Liver (tissue), 9 donors: Measurements from ENCODE around the gene USP35. TPM values are rescaled to one million over a fixed set of nuclear protein-coding genes. Genes with fewer than 3 reads are reported as not detected.

ENCODE experiments used
- DNase-seq: peaks from one replicate; pipeline ENCODE4 v3.0.0-alpha.2; 2017; ENCODE audit warnings: low spot score
- H3K27ac ChIP-seq, 2 donors: one replicate each; pipeline ENCODE4 v1.7.0; 2013; ENCODE audit warnings: inconsistent platforms in 2 of 2, low read length in 2 of 2, control low read depth in 1 of 2, low read depth in 1 of 2, mild to moderate bottlenecking in 1 of 2
- H3K27me3 ChIP-seq, 4 donors: one replicate each; pipeline versions ENCODE4 v1.6.1 to v1.7.0; 2013; ENCODE audit warnings: low read length in 3 of 4, inconsistent platforms in 1 of 4, mild to moderate bottlenecking in 1 of 4, moderate library complexity in 1 of 4; ENCODE audit not compliant: control insufficient read depth in 4 of 4, insufficient read depth in 4 of 4
- H3K36me3 ChIP-seq, 4 donors: one replicate each; pipeline versions ENCODE4 v1.6.1 to v1.7.0; 2013; ENCODE audit warnings: low read length in 3 of 4, mild to moderate bottlenecking in 3 of 4, low read depth in 1 of 4, moderate library complexity in 1 of 4; ENCODE audit not compliant: control insufficient read depth in 4 of 4, insufficient read depth in 3 of 4
- H3K4me1 ChIP-seq, 4 donors: one replicate each; pipeline versions ENCODE4 v1.6.1 to v1.7.0; 2013; ENCODE audit warnings: low read length in 3 of 4, mild to moderate bottlenecking in 3 of 4, moderate library complexity in 1 of 4; ENCODE audit not compliant: control insufficient read depth in 4 of 4, insufficient read depth in 4 of 4
- H3K4me3 ChIP-seq, 3 donors: one replicate each; pipeline versions ENCODE4 v1.6.1 to v1.7.0; 2013; ENCODE audit warnings: low read length in 3 of 3, control low read depth in 1 of 3, low read depth in 1 of 3, mild to moderate bottlenecking in 1 of 3
- H3K9ac ChIP-seq, 2 donors: one replicate each; pipeline ENCODE4 v1.7.0; 2013; ENCODE audit warnings: low read length in 2 of 2, mild to moderate bottlenecking in 2 of 2, moderate library complexity in 2 of 2, control low read depth in 1 of 2, low read depth in 1 of 2
- H3K9me3 ChIP-seq, 4 donors: one replicate each; pipeline versions ENCODE4 v1.6.1 to v1.7.0; 2013; ENCODE audit warnings: low read length in 3 of 4; ENCODE audit not compliant: control insufficient read depth in 4 of 4
- EGR1 ChIP-seq, 2 donors: IDR thresholded peaks; 2 replicates each; pipeline ENCODE4 v1.6.1; 2016 to 2018; ENCODE audit warnings: antibody characterized with exemption in 2 of 2, low read depth in 2 of 2
- FOXA1 ChIP-seq: IDR thresholded peaks from 2 replicates; pipeline ENCODE4 v1.6.1; 2016; ENCODE audit warnings: antibody characterized with exemption
- FOXA2 ChIP-seq: IDR thresholded peaks from 2 replicates; pipeline ENCODE4 v1.6.1; 2016; ENCODE audit warnings: antibody characterized with exemption
- GABPA ChIP-seq, 2 donors: IDR thresholded peaks in 1 of 2; conservative IDR thresholded peaks in 1 of 2; 2 replicates each; pipeline ENCODE4 v1.6.1; 2016; ENCODE audit warnings: antibody characterized with exemption in 2 of 2, mild to moderate bottlenecking in 1 of 2, moderate library complexity in 1 of 2
- HNF4A ChIP-seq, 2 donors: conservative IDR thresholded peaks; 2 replicates each; pipeline ENCODE4 v1.6.1; 2016; ENCODE audit warnings: antibody characterized with exemption in 2 of 2, mild to moderate bottlenecking in 2 of 2
- HNF4G ChIP-seq: IDR thresholded peaks from 2 replicates; pipeline ENCODE4 v1.6.1; 2016; ENCODE audit warnings: antibody characterized with exemption
- JUND ChIP-seq, 2 donors: IDR thresholded peaks; 2 replicates each; pipeline ENCODE4 v1.6.1; 2016; ENCODE audit warnings: antibody characterized with exemption in 2 of 2
- NR2F2 ChIP-seq: IDR thresholded peaks from 2 replicates; pipeline ENCODE4 v1.6.1; 2016; ENCODE audit warnings: antibody characterized with exemption
- RAD21 ChIP-seq, 2 donors: IDR thresholded peaks; 2 replicates each; pipeline ENCODE4 v1.6.1; 2016; ENCODE audit warnings: antibody characterized with exemption in 2 of 2, mild to moderate bottlenecking in 2 of 2
- RXRA ChIP-seq, 2 donors: IDR thresholded peaks; 2 replicates each; pipeline ENCODE4 v1.6.1; 2017 to 2018; ENCODE audit warnings: antibody characterized with exemption in 2 of 2, mild to moderate bottlenecking in 1 of 2
- SP1 ChIP-seq: IDR thresholded peaks from 2 replicates; pipeline ENCODE4 v1.6.1; 2018; ENCODE audit warnings: antibody characterized with exemption, mild to moderate bottlenecking
- TAF1 ChIP-seq: conservative IDR thresholded peaks from 2 replicates; pipeline ENCODE4 v1.6.1; 2016; ENCODE audit warnings: antibody characterized with exemption, mild to moderate bottlenecking
- YY1 ChIP-seq: IDR thresholded peaks from 2 replicates; pipeline ENCODE4 v1.6.1; 2016; ENCODE audit warnings: antibody characterized with exemption, mild to moderate bottlenecking
- WGBS: extraction: QIAGEN DNeasy Blood & Tissue Kit; methylation state at CpG from one replicate; pipeline ENCODE4 v1.1.7; 2013; 5-methylcytosine and 5-hydroxymethylcytosine counted together
- polyA plus RNA-seq, 2 donors: library from polyadenylated mRNA; stranded (reverse) in 1 of 2; unstranded in 1 of 2; fragments of 200-250 nt in 1 of 2; fragments of >200 nt in 1 of 2; fragmentation: Nextera tagmentation in 1 of 2; extraction: Ambion mirVana in 1 of 2; gene quantifications; one replicate each; pipeline versions ENCODE4 v1.2.1 to v1.2.3, GENCODE V29; 2013 to 2015
- total RNA-seq, 2 donors: library from RNA; depleted of rRNA; stranded (reverse); fragments of >200 nt; gene quantifications; one replicate each; pipeline ENCODE4 v1.2.3, GENCODE V29; 2014
- TF ChIP-seq, protein P1 (sequence below): IDR thresholded peaks from 2 replicates; pipeline ENCODE4 v1.6.1; 2016; ENCODE audit warnings: antibody characterized with exemption
- TF ChIP-seq, protein P2 (sequence below): IDR thresholded peaks from 2 replicates; pipeline ENCODE4 v1.6.1; 2016; ENCODE audit warnings: antibody characterized with exemption
- TF ChIP-seq, protein P3 (sequence below): IDR thresholded peaks from 2 replicates; pipeline ENCODE4 v1.6.1; 2016; ENCODE audit warnings: antibody characterized with exemption
- TF ChIP-seq, protein P4 (sequence below): IDR thresholded peaks from 2 replicates; pipeline ENCODE4 v1.6.1; 2016; ENCODE audit warnings: antibody characterized with exemption, mild to moderate bottlenecking
- TF ChIP-seq, protein P5 (sequence below): fragments of 150-350 bp; IDR thresholded peaks from 2 replicates; pipeline ENCODE4 v1.5.1; 2017; ENCODE audit warnings: improper control_type of control experiment, low read depth, low read length; ENCODE audit not compliant: missing input control
- donor health status: healthy.
- donor health status: healthy.
- donor health status: healthy.
- donor health status: healthy.
- donor health status: healthy.

Gene USP35
- total and polyA plus RNA-seq, 4 donors, result 2.3 to 11.0 (median 4.8) TPM

DNA sequence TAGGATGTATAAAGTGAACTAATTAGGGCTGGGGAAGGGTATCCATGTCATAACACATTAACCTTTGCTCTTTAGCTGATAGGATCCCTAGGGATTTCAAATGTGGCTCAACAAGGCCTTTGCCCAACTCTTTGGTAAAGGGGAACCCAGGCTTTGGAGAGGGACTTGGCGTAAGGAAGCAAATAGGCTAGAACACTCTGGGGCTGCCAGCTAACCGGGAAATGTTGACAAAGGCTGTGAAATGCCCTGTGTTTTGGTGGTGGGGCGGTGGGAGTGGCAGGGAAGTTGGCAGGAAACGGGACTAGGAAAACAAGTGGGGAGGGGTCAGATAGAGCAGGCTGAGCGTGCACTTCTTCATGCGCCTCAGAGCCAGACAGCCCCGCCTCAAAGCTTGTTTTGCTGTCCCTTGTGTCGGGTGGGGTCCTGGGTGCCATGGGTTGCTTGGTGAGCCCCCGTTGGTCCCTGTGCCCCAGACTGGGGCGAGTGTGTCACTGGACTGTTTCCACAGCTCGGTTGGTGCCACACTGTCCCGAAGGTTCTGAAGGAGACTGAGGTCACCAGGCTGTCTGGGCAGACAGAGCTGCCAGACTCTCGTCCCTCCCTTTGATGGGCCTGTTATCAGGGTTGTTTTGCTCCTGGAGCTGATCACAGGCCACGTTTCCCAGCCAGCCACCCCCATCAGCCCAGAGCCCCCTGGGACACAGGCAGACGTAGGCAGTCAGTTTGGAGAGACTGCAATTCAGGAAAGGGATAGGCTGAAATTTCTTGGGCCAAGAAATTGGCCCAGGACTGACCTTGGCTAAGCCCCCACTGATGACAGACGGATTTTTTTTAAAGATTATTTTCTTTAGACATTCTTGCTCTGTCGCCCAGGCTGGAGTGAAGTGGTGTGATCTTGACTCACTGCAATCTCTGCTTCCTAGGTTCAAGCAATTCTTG lies 19.9 kb upstream of the USP35 start:
- H3K36me3 ChIP-seq, result peaks cover 2 to 9% (median 6%) of the 10 kb centered on the region in 4 donors
- WGBS, result 20% methylated on average over 17 of the region's 17 CpGs
- H3K27ac ChIP-seq, result peak overlapping the region; percentile 94 to 97
- peak overlapping the region; percentile 27 to 94 (median 57) for H3K4me3 ChIP-seq
- H3K27me3 ChIP-seq, result no peaks in the 10 kb centered on the region
- TF ChIP-seq HNF4A (conservative IDR thresholded peaks at IDR 0.05), result peak; percentile 78 to 90
- peak in 1 of 2 donors; percentile 33 for TF ChIP-seq RAD21 (IDR thresholded peaks at IDR 0.05)
- peak; percentile 75 for TF ChIP-seq HNF4G
- TF ChIP-seq NR2F2, result no peak
- TF ChIP-seq, protein P1, sequence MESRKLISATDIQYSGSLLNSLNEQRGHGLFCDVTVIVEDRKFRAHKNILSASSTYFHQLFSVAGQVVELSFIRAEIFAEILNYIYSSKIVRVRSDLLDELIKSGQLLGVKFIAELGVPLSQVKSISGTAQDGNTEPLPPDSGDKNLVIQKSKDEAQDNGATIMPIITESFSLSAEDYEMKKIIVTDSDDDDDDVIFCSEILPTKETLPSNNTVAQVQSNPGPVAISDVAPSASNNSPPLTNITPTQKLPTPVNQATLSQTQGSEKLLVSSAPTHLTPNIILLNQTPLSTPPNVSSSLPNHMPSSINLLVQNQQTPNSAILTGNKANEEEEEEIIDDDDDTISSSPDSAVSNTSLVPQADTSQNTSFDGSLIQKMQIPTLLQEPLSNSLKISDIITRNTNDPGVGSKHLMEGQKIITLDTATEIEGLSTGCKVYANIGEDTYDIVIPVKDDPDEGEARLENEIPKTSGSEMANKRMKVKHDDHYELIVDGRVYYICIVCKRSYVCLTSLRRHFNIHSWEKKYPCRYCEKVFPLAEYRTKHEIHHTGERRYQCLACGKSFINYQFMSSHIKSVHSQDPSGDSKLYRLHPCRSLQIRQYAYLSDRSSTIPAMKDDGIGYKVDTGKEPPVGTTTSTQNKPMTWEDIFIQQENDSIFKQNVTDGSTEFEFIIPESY, result peak; percentile 74
- TF ChIP-seq EGR1 (IDR thresholded peaks at IDR 0.05; ENCODE audit: low read depth in 2 of 2), result peak; percentile 73 to 96
- TF ChIP-seq YY1, result peak; percentile 29
- peak in 1 of 2 donors; percentile 47 for TF ChIP-seq GABPA (IDR thresholded peaks at IDR 0.05 in 1 of 2, conservative IDR thresholded peaks at IDR 0.05 in 1 of 2)
- TF ChIP-seq FOXA1, result peak; percentile 73
- TF ChIP-seq, protein P2, sequence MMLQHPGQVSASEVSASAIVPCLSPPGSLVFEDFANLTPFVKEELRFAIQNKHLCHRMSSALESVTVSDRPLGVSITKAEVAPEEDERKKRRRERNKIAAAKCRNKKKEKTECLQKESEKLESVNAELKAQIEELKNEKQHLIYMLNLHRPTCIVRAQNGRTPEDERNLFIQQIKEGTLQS, result no peak
- TF ChIP-seq, protein P3, sequence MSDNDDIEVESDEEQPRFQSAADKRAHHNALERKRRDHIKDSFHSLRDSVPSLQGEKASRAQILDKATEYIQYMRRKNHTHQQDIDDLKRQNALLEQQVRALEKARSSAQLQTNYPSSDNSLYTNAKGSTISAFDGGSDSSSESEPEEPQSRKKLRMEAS, result peak; percentile 96
- TF ChIP-seq JUND (IDR thresholded peaks at IDR 0.05), result peak in 1 of 2 donors; percentile 33
- TF ChIP-seq RXRA (IDR thresholded peaks at IDR 0.05), result peak; percentile 83 to 84
- peak; percentile 80 for TF ChIP-seq TAF1
- TF ChIP-seq FOXA2, result peak; percentile 61
- TF ChIP-seq, protein P4, sequence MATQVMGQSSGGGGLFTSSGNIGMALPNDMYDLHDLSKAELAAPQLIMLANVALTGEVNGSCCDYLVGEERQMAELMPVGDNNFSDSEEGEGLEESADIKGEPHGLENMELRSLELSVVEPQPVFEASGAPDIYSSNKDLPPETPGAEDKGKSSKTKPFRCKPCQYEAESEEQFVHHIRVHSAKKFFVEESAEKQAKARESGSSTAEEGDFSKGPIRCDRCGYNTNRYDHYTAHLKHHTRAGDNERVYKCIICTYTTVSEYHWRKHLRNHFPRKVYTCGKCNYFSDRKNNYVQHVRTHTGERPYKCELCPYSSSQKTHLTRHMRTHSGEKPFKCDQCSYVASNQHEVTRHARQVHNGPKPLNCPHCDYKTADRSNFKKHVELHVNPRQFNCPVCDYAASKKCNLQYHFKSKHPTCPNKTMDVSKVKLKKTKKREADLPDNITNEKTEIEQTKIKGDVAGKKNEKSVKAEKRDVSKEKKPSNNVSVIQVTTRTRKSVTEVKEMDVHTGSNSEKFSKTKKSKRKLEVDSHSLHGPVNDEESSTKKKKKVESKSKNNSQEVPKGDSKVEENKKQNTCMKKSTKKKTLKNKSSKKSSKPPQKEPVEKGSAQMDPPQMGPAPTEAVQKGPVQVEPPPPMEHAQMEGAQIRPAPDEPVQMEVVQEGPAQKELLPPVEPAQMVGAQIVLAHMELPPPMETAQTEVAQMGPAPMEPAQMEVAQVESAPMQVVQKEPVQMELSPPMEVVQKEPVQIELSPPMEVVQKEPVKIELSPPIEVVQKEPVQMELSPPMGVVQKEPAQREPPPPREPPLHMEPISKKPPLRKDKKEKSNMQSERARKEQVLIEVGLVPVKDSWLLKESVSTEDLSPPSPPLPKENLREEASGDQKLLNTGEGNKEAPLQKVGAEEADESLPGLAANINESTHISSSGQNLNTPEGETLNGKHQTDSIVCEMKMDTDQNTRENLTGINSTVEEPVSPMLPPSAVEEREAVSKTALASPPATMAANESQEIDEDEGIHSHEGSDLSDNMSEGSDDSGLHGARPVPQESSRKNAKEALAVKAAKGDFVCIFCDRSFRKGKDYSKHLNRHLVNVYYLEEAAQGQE, result peak; percentile 38
- TF ChIP-seq, protein P5, sequence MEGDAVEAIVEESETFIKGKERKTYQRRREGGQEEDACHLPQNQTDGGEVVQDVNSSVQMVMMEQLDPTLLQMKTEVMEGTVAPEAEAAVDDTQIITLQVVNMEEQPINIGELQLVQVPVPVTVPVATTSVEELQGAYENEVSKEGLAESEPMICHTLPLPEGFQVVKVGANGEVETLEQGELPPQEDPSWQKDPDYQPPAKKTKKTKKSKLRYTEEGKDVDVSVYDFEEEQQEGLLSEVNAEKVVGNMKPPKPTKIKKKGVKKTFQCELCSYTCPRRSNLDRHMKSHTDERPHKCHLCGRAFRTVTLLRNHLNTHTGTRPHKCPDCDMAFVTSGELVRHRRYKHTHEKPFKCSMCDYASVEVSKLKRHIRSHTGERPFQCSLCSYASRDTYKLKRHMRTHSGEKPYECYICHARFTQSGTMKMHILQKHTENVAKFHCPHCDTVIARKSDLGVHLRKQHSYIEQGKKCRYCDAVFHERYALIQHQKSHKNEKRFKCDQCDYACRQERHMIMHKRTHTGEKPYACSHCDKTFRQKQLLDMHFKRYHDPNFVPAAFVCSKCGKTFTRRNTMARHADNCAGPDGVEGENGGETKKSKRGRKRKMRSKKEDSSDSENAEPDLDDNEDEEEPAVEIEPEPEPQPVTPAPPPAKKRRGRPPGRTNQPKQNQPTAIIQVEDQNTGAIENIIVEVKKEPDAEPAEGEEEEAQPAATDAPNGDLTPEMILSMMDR, result no peak
- TF ChIP-seq SP1, result peak; percentile 86
- peaks cover 4 to 35% (median 25%) of the 10 kb centered on the region in 4 donors for H3K4me1 ChIP-seq
- peak overlapping the region; percentile 87 to 95 for H3K9ac ChIP-seq
- DNase-seq, result no peak
- H3K9me3 ChIP-seq, result no peaks in the 10 kb centered on the region
